H1 (cell line): ENCODE results near the gene SERPINF2. TPM values are rescaled to one million over a fixed set of nuclear protein-coding genes. Genes with fewer than 3 reads are reported as not detected.

Experiments
- CTCF ChIA-PET: fragments of 300-600 bp; sonication (Branson Sonifier 250); formaldehyde crosslinking; loops from one replicate; lab custom pipeline; 2021; ENCODE audit not compliant: partially characterized antibody; lab: Charles Lee
- POLR2A ChIA-PET: fragments of 300-600 bp; sonication (Branson Sonifier 250); formaldehyde crosslinking; loops from one replicate; lab custom pipeline; 2021; ENCODE audit warnings: inconsistent platforms; ENCODE audit not compliant: partially characterized antibody; lab: Charles Lee
- DNase-seq, 2 experiments: peaks; one replicate each; pipeline versions ENCODE4 v3.0.0 to v3.0.0-alpha.2; 2010 to 2022; ENCODE audit warnings: low spot score in 2 of 2, low read depth in 1 of 2, mixed read lengths in 1 of 2
- FAIRE-seq: peaks from 2 replicates; lab custom pipeline; 2011; peaks lifted over from hg19 to GRCh38; lab: Jason Lieb, UNC
- H2AFZ ChIP-seq: 2 replicates; pipeline ENCODE4 v1.8.1; 2012; ENCODE audit warnings: low read length, inconsistent platforms
- H2AK5ac ChIP-seq: 2 replicates; pipeline ENCODE4 v1.6.1; 2013; ENCODE audit warnings: low read depth, low read length
- H2BK120ac ChIP-seq: replicated peaks from 2 replicates; pipeline ENCODE3; 2013; ENCODE audit warnings: low read depth, low read length, inconsistent platforms
- H2BK12ac ChIP-seq: 2 replicates; pipeline ENCODE4 v1.6.1; 2013; ENCODE audit warnings: low read depth, low read length
- H2BK15ac ChIP-seq: 2 replicates; pipeline ENCODE4 v1.6.1; 2013; ENCODE audit warnings: low read length
- H2BK20ac ChIP-seq: 2 replicates; pipeline ENCODE4 v1.6.1; 2013; ENCODE audit warnings: low read length
- H2BK5ac ChIP-seq: 2 replicates; pipeline ENCODE4 v1.6.1; 2013; ENCODE audit warnings: low read depth, low read length
- H3K14ac ChIP-seq: 2 replicates; pipeline ENCODE4 v1.6.1; 2013; ENCODE audit warnings: inconsistent platforms; ENCODE audit not compliant: insufficient read length
- H3K18ac ChIP-seq: 2 replicates; pipeline ENCODE4 v1.6.1; 2013; ENCODE audit warnings: low read length; ENCODE audit errors: extremely low read depth
- H3K23ac ChIP-seq: 2 replicates; pipeline ENCODE4 v1.6.1; 2013; ENCODE audit warnings: inconsistent platforms; ENCODE audit not compliant: insufficient read length
- H3K23me2 ChIP-seq: 2 replicates; pipeline ENCODE4 v1.6.1; 2013; ENCODE audit warnings: low read depth, low read length
- H3K27ac ChIP-seq: 2 replicates; pipeline ENCODE4 v1.6.1; 2011; ENCODE audit warnings: low read depth, low read length, inconsistent platforms
- H3K27me3 ChIP-seq, 4 experiments: replicated peaks in 1 of 4; 1 replicate in 1 of 4; 2 replicates in 3 of 4; pipeline versions ENCODE4 v1.6.1 to v1.8.1; 2011 to 2013; ENCODE audit warnings: low read length in 3 of 4, mild to moderate bottlenecking in 3 of 4, inconsistent platforms in 2 of 4, mixed read lengths in 2 of 4, moderate library complexity in 1 of 4; ENCODE audit not compliant: control insufficient read depth in 3 of 4, insufficient read depth in 3 of 4; ENCODE audit errors: extremely low read depth in 1 of 4
- H3K36me3 ChIP-seq, 4 experiments: 2 replicates each; pipeline versions ENCODE4 v1.6.1 to v1.8.1; 2011 to 2013; ENCODE audit warnings: mild to moderate bottlenecking in 4 of 4, low read length in 3 of 4, moderate library complexity in 2 of 4, control low read depth in 1 of 4, inconsistent platforms in 1 of 4; ENCODE audit not compliant: insufficient read depth in 4 of 4, control insufficient read depth in 2 of 4
- H3K4ac ChIP-seq: replicated peaks from 2 replicates; pipeline ENCODE3; 2013; ENCODE audit warnings: low read length, low read depth, mixed read lengths, inconsistent platforms; ENCODE audit not compliant: insufficient read length
- H3K4me1 ChIP-seq, 4 experiments: replicated peaks in 1 of 4; 1 replicate in 1 of 4; 2 replicates in 3 of 4; pipeline versions ENCODE4 v1.6.1 to v1.8.1; 2011 to 2013; ENCODE audit warnings: low read length in 3 of 4, inconsistent platforms in 2 of 4, mixed read lengths in 1 of 4; ENCODE audit not compliant: insufficient read depth in 4 of 4, control insufficient read depth in 3 of 4
- H3K4me2 ChIP-seq, 2 experiments: 2 replicates each; pipeline versions ENCODE4 v1.6.1 to v1.8.1; 2011 to 2013; ENCODE audit warnings: low read depth in 2 of 2, low read length in 2 of 2, control low read depth in 1 of 2, inconsistent platforms in 1 of 2, mild to moderate bottlenecking in 1 of 2; ENCODE audit not compliant: insufficient read depth in 1 of 2
- H3K4me3 ChIP-seq, 4 experiments: fragments of 200-600, 300-600 bp in 1 of 4; sonication (generic), shearing (Covaris generic), sonication (Bioruptor Twin) in 1 of 4; 2 replicates each; pipeline versions ENCODE4 v1.5.1 to v1.8.1; 2011 to 2016; ENCODE audit warnings: low read length in 4 of 4, low read depth in 3 of 4, control low read depth in 2 of 4, inconsistent platforms in 2 of 4, mild to moderate bottlenecking in 2 of 4, mixed read lengths in 1 of 4, moderate library complexity in 1 of 4; ENCODE audit not compliant: insufficient read depth in 2 of 4; ENCODE audit errors: extremely low read depth in 1 of 4
- H3K56ac ChIP-seq: replicated peaks from 2 replicates; pipeline ENCODE3; 2013; ENCODE audit warnings: low read depth, mild to moderate bottlenecking, mixed read lengths, low read length, inconsistent platforms; ENCODE audit not compliant: insufficient read length
- H3K79me1 ChIP-seq: 2 replicates; pipeline ENCODE4 v1.6.1; 2013; ENCODE audit warnings: low read depth, low read length, control low read depth
- H3K79me2 ChIP-seq, 2 experiments: 2 replicates each; pipeline versions ENCODE4 v1.6.1 to v1.8.1; 2012 to 2013; ENCODE audit warnings: low read length in 2 of 2, mild to moderate bottlenecking in 2 of 2, inconsistent platforms in 1 of 2; ENCODE audit not compliant: insufficient read depth in 2 of 2, control insufficient read depth in 1 of 2
- H3K9ac ChIP-seq, 4 experiments: replicated peaks in 1 of 4; 1 replicate in 1 of 4; 2 replicates in 3 of 4; pipeline versions ENCODE4 v1.6.1 to v1.8.1; 2011 to 2013; ENCODE audit warnings: low read depth in 3 of 4, low read length in 3 of 4, control low read depth in 2 of 4, mild to moderate bottlenecking in 2 of 4, moderate library complexity in 2 of 4, inconsistent platforms in 1 of 4; ENCODE audit errors: extremely low read depth in 1 of 4
- H3K9me3 ChIP-seq, 2 experiments: 2 replicates each; pipeline versions ENCODE4 v1.6.1 to v1.8.1; 2012 to 2013; ENCODE audit warnings: mild to moderate bottlenecking in 2 of 2, moderate library complexity in 2 of 2, control low read depth in 1 of 2, inconsistent platforms in 1 of 2, low read depth in 1 of 2, low read length in 1 of 2, mixed read lengths in 1 of 2; ENCODE audit not compliant: insufficient read depth in 2 of 2
- H4K20me1 ChIP-seq, 2 experiments: replicated peaks in 1 of 2; 2 replicates each; pipeline versions ENCODE3 to v1.8.1; 2011 to 2013; ENCODE audit warnings: inconsistent platforms in 2 of 2, low read length in 2 of 2, mild to moderate bottlenecking in 1 of 2; ENCODE audit not compliant: insufficient read depth in 2 of 2, control insufficient read depth in 1 of 2
- H4K5ac ChIP-seq: 2 replicates; pipeline ENCODE4 v1.6.1; 2013; ENCODE audit warnings: low read length, low read depth, mixed read lengths, inconsistent platforms; ENCODE audit not compliant: insufficient read length
- H4K8ac ChIP-seq: 2 replicates; pipeline ENCODE4 v1.8.0; 2013; ENCODE audit warnings: mild to moderate bottlenecking, moderate library complexity, low read length, inconsistent platforms; ENCODE audit not compliant: insufficient read depth; ENCODE audit errors: extremely low read depth
- H4K91ac ChIP-seq: replicated peaks from 2 replicates; pipeline ENCODE3; 2013; ENCODE audit warnings: low read length, mixed read lengths, inconsistent platforms; ENCODE audit not compliant: insufficient read length
- SP2 ChIP-seq: IDR thresholded peaks from 2 replicates; pipeline ENCODE4 v1.6.1; 2012; ENCODE audit warnings: mild to moderate bottlenecking, low read length, inconsistent platforms
- WGBS, 2 experiments: shearing (Covaris generic) in 1 of 2; methylation state at CpG; one replicate each; pipeline versions ENCODE4 v1.1.6 to v1.1.7; 2013 to 2015; ENCODE audit warnings: low lambda C conversion rate in 2 of 2, mixed read lengths in 2 of 2, inconsistent platforms in 1 of 2, low coverage in 1 of 2, missing lambda C conversion rate in 1 of 2; ENCODE audit not compliant: insufficient replicate concordance in 2 of 2, insufficient coverage in 1 of 2, insufficient read length in 1 of 2; ENCODE audit errors: extremely low coverage in 1 of 2, missing lambda C conversion rate in 1 of 2; 5-methylcytosine and 5-hydroxymethylcytosine counted together
- polyA plus RNA-seq, 7 experiments: library from polyadenylated mRNA; depleted of rRNA in 3 of 7; stranded (reverse) in 5 of 7; unstranded in 2 of 7; fragments of >200 nt in 5 of 7; fragments of 200-250 nt in 2 of 7; gene quantifications; 1 replicate in 5 of 7; 2 replicates in 1 of 7; 4 replicates in 1 of 7; pipeline versions ENCODE4 v1.2.1 to v1.2.3, GENCODE V29; 2011 to 2013; ENCODE audit warnings: missing spikeins in 2 of 7, mixed read lengths in 2 of 7
- total RNA-seq: library from RNA; stranded (reverse); fragmentation: NEBNext Ultra II Directional; extraction: Animal tissue kit (Norgen Biotek cat#: 25700); gene quantifications from 2 replicates; pipeline ENCODE4 v1.2.1, GENCODE V29; 2021

The SERPINF2 gene
- total and polyA plus RNA-seq, 2 of the 8 experiments (the other 6 are each of a cell fraction or from before 2014, with no cell fraction given), result 1.8 to 3.2 TPM

DNA sequence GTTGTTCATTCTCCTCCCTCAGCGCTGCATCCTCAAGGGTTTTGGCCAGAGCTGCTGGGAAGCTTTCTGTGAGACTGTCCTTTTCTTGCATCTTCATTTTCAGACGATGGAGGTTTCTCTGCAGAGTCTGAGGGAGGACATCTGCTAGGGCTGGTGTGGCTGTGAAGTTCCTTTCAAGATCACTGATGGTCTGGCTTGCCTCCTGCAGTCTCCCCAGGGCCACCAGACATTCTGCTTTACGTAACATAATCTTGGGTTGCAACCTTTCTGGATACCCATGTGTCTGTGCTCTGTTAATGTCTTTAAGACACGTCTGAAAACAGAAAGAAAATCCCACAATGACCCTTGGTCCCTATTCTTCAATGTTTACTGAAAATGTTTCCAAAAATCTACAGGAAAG, 58.0 kb downstream of the SERPINF2 start:
- WGBS, 2 experiments, result 86% methylated on average over 4 of the region's 4 CpGs; no CpG with 5 or more reads in 1 of the 2 experiments
- Histone ChIP-seq H3K4ac (no peak overlapping the region), H2BK20ac (no peak overlapping the region), H3K79me2 (no peaks in the 10 kb centered on the region), H4K20me1 (no peaks in the 10 kb centered on the region), H3K79me1 (no peaks in the 10 kb centered on the region; the same call in 1 of the 2 replicates), H3K23me2 (no peaks in the 10 kb centered on the region), H2BK12ac (no peak overlapping the region), H2BK5ac (no peak overlapping the region), H3K18ac (no peak overlapping the region), H3K4me3 (no peak overlapping the region), H2BK15ac (no peak overlapping the region), H3K27me3 (no peaks in the 10 kb centered on the region), H4K91ac (no peak overlapping the region), H4K8ac (no peak overlapping the region), H3K4me2 (no peak overlapping the region), H3K23ac (no peak overlapping the region), H3K9ac (no peak overlapping the region), H2AK5ac (no peak overlapping the region), H3K14ac (no peak overlapping the region), H3K56ac (no peak overlapping the region), H3K27ac (no peak overlapping the region), H2BK120ac (no peak overlapping the region), H3K36me3 (peaks cover 0 to 34% (median 24%) of the 10 kb centered on the region in 4 experiments; a peak in 7 of 8 replicates), H3K4me1 (no peaks in the 10 kb centered on the region), H3K9me3 (no peaks in the 10 kb centered on the region), H4K5ac (no peak overlapping the region), H2AFZ (no peak overlapping the region)
- DNase-seq, result no peak
- no peak for TF ChIP-seq SP2
- FAIRE-seq, result no peak
- ChIA-PET CTCF (no interaction called here), POLR2A (interaction anchor here (0.6 to 1.1 kb wide), 2 partner anchors 25 to 84 kb away, joined by 3 read pairs; no protein-coding TSS in a partner anchor)
